GM21737 (cell line): ENCODE measurements around the gene KIAA1328.
"Not testable (repeated sequence)": the region's sequence is repeated elsewhere in the genome, so short reads cannot be mapped to it uniquely, and the experiment has no call there.

ENCODE experiments used
- ATAC-seq: cut with Tn5 transposase; IDR thresholded peaks from one replicate; pipeline ENCODE4 v1.9.1; 2021; ENCODE audit warnings: mild to moderate bottlenecking, moderate library complexity; ENCODE audit not compliant: unreplicated experiment

Gene KIAA1328

DNA sequence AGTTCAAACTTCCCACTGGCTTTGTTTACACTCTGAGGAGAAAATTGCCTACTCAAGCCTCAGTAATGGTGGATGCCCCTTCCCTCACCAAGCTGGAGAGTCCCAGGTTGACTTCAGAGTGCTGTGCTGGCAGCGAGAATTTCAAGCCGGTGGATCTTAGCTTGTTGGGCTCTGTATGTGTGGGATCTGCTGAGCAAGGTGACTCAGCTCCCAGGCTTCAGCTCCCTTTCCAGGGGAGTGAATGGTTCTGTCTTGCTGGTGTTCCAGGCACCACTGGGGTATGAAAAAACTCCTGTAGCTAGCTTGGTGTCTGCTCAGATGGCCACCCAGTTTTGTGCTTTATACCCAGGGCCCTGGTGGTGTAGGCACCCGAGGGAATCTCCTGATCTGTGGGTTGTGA, 50.9 kb downstream of the KIAA1328 start:
- not testable (repeated sequence) for ATAC-seq

DNA sequence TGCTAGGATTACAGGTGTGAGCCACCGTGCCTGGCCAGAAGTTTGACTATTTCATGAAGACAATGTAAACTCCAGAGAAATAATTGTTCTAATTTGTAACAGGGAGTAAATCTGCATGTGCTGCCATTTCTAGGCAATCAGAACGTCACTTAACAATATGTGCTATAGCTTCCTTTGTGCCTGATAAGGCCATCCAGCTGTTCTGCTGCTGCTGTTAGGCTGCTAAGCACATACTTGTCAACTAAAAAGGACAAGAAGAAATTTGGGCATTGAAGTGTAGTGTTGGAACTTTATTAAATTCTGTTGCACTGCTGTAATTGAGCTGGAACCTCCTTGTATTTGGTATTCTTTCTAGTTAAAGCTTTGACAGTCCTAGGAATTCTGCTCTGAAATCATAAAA, 57.1 kb downstream of the KIAA1328 start:
- no peak for ATAC-seq

DNA sequence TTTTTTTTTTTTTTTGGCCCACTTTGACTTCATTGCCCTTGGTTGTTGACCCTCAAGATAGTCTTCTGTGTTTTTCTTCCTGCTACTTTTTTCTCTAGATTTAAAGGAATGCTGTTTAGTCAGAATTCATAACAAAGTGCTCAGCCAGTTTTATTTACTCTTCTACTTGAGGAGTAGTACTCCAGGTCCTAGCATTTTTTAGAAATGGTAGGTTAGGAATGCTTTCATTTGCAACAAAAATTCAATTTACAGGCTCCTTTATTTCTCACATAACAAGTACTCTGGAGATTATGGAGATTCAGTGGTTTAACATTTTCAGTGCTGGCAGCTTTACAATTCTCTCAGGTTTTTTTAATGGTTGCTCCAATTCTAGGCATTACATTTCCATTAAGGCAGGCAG, 58.2 kb downstream of the KIAA1328 start:
- no peak for ATAC-seq

DNA sequence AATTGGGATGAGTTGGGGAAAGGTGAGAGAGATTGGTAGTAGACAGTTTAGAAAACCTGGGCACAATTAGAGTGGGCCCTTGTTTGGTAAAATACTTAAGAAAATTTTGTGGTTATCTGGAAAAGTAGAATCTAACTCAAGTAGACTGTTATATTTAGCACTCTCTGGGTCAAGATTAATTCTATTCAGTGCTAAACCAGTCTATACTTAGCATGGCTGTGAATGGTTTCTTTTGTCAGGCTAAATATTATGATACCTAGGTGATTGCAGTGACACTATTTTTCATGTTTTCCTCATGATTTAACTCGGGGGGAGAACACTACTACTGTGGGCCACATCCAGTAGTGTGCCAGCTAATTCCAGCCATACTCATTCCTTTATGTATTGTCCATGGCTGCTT, 58.9 kb downstream of the KIAA1328 start:
- ATAC-seq = no peak

DNA sequence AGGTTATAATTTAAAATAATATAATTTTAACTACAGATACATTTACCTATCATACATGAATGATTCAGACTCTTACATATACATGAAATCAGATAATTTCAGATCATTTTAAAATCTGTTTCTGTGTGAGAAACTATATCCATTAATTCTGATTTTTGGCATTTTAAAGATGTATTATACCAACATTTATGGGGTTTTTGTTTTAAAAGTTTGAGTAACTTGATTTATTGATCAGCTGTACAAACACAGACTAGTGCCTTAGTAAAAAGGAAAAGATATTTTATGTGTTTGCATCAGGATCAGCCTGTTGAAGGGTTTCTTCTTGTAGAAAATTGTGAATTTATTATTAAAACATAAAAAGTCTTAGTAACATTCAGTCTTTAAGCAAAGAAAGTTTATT, 59.9 kb downstream of the KIAA1328 start:
- no peak for ATAC-seq

DNA sequence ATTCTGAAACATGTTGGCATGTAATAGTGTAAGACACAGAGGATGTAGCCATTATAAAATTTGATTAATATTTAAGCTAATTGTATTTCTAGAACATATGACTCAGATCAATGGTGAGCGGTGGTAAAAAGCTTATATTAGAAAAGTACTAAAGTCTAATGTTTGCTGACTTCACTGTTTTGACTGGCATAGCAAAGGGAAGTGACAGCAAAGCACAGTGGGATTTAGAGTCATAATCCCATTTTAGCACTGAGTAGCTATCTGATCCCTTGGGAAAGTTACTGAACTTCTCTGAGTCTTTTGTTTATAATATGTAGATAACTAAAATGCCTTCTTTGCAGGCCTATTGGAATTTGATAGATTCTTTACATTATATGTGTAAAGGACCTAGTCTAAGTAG, 60.4 kb downstream of the KIAA1328 start:
- ATAC-seq = no peak

DNA sequence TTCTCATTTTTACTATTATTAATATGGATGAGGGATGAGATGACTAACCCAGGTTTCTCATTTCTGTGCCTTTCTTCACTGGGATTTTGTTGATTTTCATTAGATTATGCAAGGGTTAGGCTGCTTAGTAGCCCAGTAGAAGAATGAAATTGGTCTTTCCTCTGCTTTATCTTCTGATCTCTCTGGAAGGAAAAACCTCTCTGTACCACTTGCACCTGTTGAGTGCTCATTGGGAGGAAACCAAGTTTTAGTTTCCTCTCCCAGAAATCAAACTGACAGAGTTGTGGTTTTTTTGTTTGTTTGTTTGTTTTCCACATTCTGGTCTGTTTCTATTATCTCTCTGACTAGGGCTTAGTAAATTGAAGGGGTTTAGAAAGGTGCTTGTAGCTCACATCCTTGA, 60.8 kb downstream of the KIAA1328 start:
- ATAC-seq = no peak

DNA sequence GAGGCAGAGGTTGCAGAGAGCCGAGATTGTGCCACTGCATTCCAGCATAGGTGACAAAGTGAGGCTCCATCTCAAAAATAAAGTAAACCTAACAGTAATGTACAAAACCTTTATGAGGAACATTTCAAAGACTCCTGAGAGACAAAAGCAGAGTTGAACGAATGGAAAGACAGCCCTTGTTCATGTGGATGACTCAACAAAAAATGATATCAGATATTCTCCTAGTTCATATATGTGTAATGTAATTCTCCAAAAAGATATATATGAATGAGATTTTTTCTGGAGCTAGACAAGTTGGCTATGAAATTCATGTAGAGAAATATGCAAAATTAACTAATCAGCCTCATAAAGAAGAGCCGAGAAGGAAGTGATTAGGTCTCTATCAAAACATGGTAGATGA, 61.7 kb downstream of the KIAA1328 start:
- no peak for ATAC-seq

DNA sequence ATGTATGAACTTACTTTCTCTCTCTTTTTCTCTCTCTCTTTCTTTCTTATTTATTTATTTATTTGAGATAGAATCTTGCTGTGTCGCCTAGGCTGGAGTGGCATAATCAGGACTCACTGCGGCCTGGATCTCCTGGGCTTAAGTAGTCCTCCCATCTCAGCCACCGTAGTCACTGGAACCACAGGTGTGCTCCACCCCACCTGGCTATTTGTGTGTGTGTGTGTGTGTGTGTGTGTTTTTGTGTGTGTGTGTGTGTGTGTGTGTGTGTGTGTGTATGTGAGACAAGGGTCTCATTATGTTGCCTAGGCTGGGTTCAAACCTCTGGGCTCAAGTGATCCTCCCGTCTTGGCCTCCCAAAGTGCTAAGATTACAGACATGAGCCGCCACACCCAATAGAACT, 64.3 kb downstream of the KIAA1328 start:
- ATAC-seq = no peak

DNA sequence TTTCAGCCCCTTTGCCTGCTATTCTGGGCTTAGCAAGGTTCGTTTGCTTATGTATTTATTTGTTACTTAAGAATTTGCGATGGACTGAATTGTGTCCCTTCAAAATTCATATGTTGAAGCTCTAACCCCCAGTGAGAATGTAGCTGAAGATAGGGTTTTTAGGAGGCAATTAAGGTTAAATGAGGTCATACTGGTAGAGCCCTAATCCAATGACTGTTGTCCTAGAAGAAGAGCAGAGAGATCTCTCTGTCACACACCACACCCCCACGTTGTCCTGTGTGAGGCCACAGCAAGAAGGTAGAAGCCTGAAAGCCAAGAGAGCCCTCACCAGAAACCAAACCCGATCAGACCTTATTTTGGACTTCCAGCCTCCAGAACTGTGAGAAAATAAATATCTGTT, 66.7 kb downstream of the KIAA1328 start:
- ATAC-seq = no peak

DNA sequence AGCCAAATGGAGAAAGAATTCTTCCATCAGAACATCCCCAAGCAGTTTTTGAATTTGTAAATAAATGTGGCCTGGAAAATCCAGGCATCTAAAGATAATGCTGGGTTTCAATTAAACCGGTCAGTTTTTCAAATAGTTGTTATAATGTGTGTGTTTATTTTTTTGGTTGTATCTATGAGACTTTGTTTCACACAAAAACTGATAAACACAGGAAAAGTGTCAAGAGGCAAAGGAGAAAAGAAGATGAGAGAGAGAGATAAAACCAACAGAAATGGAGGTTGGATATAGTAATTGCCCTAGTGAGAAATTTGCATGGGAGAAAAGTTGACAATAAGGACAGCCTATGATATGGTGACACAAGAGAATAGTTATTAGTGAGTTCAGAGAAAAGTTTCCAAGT, 68.3 kb downstream of the KIAA1328 start:
- ATAC-seq = no peak

DNA sequence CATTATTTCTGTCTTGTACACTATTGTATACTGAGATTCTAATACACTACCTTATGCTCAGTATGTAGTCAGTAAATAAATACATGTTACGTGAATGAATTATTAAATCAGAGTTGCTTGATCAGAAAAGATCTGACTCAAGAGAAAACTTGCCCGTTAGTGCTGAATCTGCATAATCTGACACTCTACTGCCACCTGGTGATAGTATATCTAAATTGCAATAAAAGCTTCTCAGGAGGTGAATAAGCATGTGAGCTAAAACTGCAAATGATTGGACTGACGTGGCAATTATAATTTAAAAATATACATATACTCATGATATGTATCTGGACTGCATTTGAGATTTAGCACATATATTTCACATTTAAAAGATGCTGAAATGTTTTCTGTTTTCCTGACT, 70.4 kb downstream of the KIAA1328 start:
- ATAC-seq = no peak

DNA sequence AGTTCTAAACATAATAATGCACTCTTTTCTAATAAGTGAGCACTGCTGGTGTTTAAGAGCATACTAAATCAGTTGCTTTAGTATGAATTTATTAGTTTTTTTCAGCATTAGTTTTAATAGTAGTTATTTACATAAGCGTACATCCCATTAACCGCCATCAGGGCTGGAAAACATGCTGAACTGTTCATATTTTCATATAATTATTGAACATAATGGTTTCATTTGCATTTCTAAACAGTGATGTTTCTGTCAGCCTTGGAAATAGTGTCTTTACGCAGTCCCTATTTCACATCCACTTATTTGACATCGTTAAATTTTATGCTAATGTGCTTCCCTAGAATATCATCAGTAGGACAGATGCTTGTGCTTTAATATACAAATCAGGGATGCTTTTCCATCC, 71.5 kb downstream of the KIAA1328 start:
- ATAC-seq = no peak

DNA sequence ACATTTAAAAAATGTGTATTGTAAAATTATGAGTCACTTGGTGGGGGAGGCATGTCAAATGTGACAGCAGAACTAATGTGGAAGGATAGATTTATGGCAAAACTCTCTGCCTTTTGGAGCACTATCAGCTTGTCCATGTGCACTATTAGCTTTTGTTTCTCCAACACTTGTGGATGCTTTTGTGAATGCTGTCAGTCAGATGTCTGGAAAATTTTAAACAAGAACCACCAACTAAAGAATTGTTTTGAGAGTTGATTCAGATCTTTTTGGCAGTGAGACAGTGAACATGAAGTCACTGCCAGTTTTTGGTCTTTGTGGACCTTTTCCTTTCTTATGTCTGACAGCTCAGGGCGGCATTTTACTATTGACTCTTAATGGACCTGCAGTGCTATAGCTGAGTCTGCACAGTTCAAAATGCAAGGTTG, 72.4 kb downstream of the KIAA1328 start:
- no peak for ATAC-seq

DNA sequence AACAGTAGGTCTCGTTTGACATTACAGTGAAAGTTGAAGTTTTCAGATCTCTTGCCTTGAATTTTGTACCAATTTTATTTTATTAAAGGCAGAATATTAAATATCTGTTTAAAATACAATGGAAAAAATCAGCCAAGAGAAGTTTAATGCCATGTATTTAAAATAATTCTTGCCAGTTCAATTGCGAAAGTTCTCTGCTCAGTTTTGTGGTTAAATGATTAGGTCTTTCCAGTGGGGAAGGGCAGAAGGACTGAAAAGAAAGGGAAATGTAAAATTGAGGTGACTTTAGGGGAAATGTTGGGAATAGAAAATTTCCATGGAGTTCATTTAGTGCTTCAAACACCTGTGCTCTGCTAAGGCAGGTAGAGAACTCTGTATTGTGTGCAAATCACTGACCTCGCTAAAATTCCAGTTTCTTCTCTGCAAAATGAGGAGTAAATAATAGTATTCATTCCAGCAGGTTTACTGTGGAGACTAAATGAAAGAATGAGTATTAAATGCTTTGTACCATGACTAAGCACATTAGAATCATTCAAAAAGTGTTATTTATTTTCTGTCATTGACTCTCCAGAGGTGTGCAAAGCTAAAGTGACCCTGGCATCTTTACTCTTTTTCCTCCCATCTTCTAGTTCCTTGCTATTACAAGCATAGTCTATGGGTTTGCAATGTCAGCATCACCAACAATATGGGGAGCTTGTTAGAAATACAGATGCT, 74.4 kb downstream of the KIAA1328 start:
- no peak for ATAC-seq

DNA sequence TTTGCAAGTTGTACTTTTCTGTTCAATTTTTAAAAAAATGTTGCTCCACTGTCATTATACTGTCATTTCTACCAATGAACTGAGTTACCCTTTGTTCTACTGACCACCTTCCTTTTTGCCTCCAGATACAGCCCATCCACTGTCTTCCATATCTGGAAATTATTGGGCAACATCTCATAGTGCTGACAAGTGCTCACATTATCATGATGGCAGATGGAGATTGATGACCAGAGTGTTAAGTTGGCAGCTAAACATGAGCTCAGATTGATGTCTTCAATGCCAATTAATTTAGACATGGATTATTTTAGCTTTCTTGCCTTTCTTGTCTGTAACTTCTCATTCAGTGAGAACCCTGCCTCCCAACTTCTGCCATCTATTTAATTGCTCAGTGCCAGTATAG, 76.6 kb downstream of the KIAA1328 start:
- no peak for ATAC-seq

DNA sequence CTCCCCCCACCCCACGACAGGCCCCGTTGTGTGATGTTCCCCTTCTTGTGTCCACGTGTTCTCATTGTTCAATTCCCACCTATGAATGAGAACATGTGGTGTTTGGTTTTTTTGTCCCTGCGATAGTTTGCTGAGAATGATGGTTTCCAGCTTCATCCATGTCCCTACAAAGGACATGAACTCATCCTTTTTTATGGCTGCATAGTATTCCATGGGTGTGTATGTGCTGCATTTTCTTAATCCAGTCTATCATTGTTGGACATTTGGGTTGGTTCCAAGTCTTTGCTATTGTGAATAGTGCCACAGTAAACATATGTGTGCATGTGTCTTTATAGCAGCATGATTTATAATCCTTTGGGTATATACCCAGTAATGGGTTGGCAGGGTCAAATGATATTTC, 80.4 kb downstream of the KIAA1328 start:
- not testable (repeated sequence) for ATAC-seq

DNA sequence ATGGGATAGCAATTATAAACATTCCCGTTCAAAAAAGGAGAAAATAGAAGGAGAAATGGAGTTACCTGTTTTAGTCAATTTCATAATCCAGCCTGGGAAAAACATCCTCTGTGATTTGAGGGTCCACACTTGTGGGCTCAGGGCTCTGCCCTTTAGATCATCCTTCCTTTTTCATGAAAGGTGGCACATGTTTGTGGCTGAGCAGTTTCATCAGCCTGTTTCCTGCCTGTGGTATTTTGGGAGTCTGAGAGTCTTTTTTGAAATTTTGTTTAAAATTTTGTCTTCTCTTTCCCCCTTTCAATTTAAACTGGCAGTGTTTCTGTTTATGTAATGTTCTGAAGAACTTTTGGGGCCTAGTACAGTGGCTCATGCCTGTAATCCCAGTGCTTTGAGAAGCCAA, 84.0 kb downstream of the KIAA1328 start:
- no peak for ATAC-seq

DNA sequence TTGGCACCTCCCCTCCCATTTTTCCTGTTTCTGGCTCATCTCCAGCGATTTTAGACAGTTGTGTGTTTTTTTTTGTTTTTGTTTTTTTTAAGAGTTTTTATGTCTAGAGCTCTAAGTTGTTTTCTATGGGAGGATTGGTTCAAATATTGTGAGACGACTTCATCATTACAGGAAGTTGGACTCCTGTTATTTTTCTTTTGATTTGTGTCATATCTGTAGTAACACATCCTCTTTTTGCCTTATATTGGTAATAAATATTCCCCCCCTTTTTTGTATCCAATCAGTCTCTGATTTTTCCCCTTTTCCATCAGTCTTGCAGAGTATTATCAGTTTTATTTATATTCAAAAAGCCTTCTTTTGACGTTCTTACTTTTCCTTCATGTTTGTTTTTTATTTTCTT, 89.0 kb downstream of the KIAA1328 start:
- ATAC-seq = no peak

DNA sequence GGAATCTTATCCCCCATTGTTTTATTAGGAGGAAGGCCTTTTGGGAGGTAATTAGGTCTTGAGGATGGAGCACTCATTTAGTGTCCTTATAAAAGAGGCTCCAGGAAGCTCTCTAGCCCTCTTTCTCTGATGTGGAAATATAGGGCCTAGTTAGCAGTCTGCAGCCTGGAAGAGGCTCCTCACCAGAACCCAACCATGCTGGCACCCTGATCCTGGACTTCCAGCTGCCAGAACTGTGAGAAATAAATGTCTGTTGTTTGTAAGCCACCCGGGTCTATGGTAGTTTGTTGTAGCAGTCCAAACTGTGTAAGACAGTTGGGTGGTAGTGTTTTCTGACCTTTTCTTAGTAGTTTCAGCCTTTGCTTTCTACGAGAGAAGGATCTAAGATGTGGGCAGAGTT, 100.7 kb downstream of the KIAA1328 start:
- ATAC-seq = no peak

DNA sequence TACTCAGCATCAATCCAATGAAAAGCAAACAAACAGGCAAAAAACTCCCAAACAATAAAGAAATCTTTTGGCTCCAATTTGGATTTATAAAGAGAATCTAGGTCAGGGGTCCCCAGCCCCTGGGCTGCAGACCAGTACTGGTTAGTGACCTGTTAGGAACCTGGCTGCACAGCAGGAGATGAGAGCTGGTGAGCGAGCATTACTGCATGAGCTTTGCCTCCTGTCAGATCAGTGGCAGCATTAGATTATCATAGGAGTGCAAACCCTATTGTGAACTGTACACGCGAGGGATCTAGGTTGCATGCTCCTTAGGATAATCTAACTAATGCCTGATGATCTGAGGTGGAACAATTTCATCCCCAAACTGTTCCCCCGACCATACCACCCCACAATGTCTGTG, 102.2 kb downstream of the KIAA1328 start:
- ATAC-seq = no peak

DNA sequence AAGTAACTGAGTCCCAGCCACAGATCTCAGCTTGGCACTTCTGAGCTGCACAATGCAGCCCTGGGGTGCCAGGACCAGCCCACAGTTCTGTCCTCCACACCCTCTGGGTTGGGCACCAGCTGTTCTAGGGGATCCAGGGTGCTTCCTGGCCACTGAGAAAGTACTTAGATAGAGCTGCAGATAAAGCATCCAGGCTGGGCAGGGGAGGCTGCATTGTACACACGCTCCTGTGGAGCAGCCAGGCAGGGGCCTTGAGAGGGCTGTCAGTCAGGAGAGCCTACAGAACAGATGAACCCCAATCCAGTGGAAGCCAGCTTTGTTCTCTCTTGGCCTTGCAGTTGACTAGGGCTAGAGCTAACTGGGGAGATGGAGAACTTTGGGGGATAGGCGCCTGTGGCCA, 104.6 kb downstream of the KIAA1328 start:
- no peak for ATAC-seq

DNA sequence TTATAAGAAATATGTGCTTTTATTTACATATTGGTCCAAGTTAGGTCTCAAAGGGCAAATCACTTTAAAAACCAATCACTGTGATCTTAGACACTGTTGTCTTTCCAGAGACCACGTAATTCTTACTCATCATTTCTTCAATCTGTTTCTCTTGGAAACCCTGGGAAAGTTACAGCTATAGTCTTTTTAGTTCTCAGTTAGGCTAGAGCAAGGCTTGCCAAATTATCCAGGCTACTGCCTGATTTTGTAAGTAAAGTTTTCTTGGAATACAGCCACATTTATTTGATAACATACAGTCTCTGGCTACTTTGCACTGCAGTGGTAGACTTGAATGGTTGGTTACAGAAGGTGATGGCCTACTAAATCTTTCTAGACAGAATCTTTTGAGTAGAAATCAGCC, 106.0 kb downstream of the KIAA1328 start:
- no peak for ATAC-seq
